Heart right ventricle (tissue), 16 donors: ENCODE measurements around the gene RGS7BP. TPM values are rescaled to one million over a fixed set of nuclear protein-coding genes. Genes with fewer than 3 reads are reported as not detected.
"Not testable (repeated sequence)": the region's sequence is repeated elsewhere in the genome, so short reads cannot be mapped to it uniquely, and the experiment has no call there.

Experiments
- ATAC-seq, 8 donors: fragments of 200-7000 bp; cut with Tn5 transposase; one replicate each; pipeline ENCODE4 v1.9.1; 2020; ENCODE audit warnings: mild to moderate bottlenecking in 8 of 8, moderate library complexity in 8 of 8, moderate number of reproducible peaks in 1 of 8
- DNase-seq, 2 donors: peaks; one replicate each; pipeline ENCODE4 v3.0.0-alpha.2; 2020
- H3K27ac ChIP-seq, 10 donors: fragments of 200-600 bp; sonication (generic) in 2 of 10; one replicate each; pipeline versions ENCODE4 v1.5.0 to v1.8.0; 2020 to 2022; ENCODE audit warnings: mild to moderate bottlenecking in 3 of 10
- H3K27me3 ChIP-seq, 7 donors: fragments of 200-600 bp; one replicate each; pipeline ENCODE4 v1.8.0; 2021 to 2022; ENCODE audit warnings: mild to moderate bottlenecking in 2 of 7
- H3K36me3 ChIP-seq, 9 donors: fragments of 200-600 bp; sonication (generic) in 1 of 9; one replicate each; pipeline versions ENCODE4 v1.5.0 to v1.8.0; 2020 to 2022; ENCODE audit warnings: mild to moderate bottlenecking in 2 of 9
- H3K4me1 ChIP-seq, 9 donors: fragments of 200-600 bp; sonication (generic) in 1 of 9; one replicate each; pipeline versions ENCODE4 v1.5.0 to v1.8.0; 2020 to 2022; ENCODE audit warnings: mild to moderate bottlenecking in 4 of 9
- H3K4me3 ChIP-seq, 10 donors: fragments of 200-600 bp; sonication (generic) in 2 of 10; one replicate each; pipeline versions ENCODE4 v1.5.0 to v1.8.0; 2020 to 2022; ENCODE audit warnings: mild to moderate bottlenecking in 7 of 10, moderate library complexity in 2 of 10
- H3K9me3 ChIP-seq, 11 donors: fragments of 200-600 bp in 10 of 11; sonication (generic) in 2 of 11; one replicate each; pipeline versions ENCODE4 v1.5.0 to v1.8.0; 2013 to 2022; ENCODE audit warnings: mild to moderate bottlenecking in 2 of 11, control low read depth in 1 of 11, moderate library complexity in 1 of 11
- WGBS, 2 donors: extraction: QIAGEN DNeasy Blood & Tissue Kit; methylation state at CpG; one replicate each; pipeline ENCODE4 v1.1.7; 2013; ENCODE audit warnings: inconsistent platforms in 1 of 2; 5-methylcytosine and 5-hydroxymethylcytosine counted together
- intact Hi-C, 10 donors: fragments of 100-400 bp; cut with DNase I; formaldehyde crosslinking; loops; one replicate each; pipeline versions ENCODE4 v1.11.1 to v1.14.2; 2022
- polyA plus RNA-seq, 2 donors: library from polyadenylated mRNA; stranded (reverse); fragments of 200-250 nt; gene quantifications; one replicate each; pipeline ENCODE4 v1.2.3, GENCODE V29; 2013
- total RNA-seq, 10 donors: library from RNA; stranded (reverse); fragmentation: NEBNext Ultra II Directional in 3 of 10; extraction: Animal tissue kit (Norgen Biotek cat#: 25700) in 3 of 10; gene quantifications; one replicate each; pipeline versions ENCODE4 v1.2.1 to v1.2.4, GENCODE V29; 2021 to 2023
- TF ChIP-seq, protein P1 (sequence below), 9 donors: fragments of 200-600 bp; sonication (generic) in 2 of 9; IDR thresholded peaks; one replicate each; pipeline versions ENCODE4 v1.5.0 to v1.8.0; 2021 to 2022; ENCODE audit warnings: antibody characterized with exemption in 9 of 9, mild to moderate bottlenecking in 5 of 9, moderate library complexity in 1 of 9
- donor health status: Arrhythmogenic right ventricular cardiomyopathy.
- donor health status: ischemic (EF 13 %, LVEDD 7.1; RV severe dilation, severe dysfunction).
- donor health status: healthy with polysubstance abuse.
- donor health status: DM: no; HTN: yes; CAD: no.
- donor health status: DM: no; HTN: no; CAD: no.
- donor health status: ischemic (EF 25% LVEDD 6.9; RV normal size, moderate dysfunction).
- donor health status: ischemic (EF 25% LVEDD 5.7; RV mildly dilated, moderate dysfunction).
- donor health status: healthy.
- donor health status: DM: yes; HTN: yes; CAD: no.
- donor health status: Ischemic cardiomyopathy.
- donor health status: ischemic (EF 35%, LVEDD 5.7; RV mildly dilated, moderate dysfunction).
- donor health status: nonischemic (EF 11% LVEDD 7.7; RV severe dilation, severe dysfunction).
- donor health status: DM: yes; HTN: yes; CAD: no.
- donor health status: PGD.
- donor health status: ischemic (EF 29% LVEDD 5.4; RV normal size, mild dysfunction).
- donor health status: nonischemic (EF 23%, LVEDD 6.1; RV moderate dilation, normal function).

The RGS7BP gene
- total and polyA plus RNA-seq, 12 donors, result 0.07 to 3.1 (median 1.5) TPM

GRCh38 chr5:64532657-64533056 is 26.8 kb downstream of the RGS7BP start:
- H3K27me3 ChIP-seq, result no peaks in the 10 kb centered on the region
- WGBS, 2 donors, result 94 to 98% methylated on average over 2 of the region's 2 CpGs
- intact Hi-C loops, result no loop called here
- H3K9me3 ChIP-seq, result no peaks in the 10 kb centered on the region
- TF ChIP-seq, protein P1, sequence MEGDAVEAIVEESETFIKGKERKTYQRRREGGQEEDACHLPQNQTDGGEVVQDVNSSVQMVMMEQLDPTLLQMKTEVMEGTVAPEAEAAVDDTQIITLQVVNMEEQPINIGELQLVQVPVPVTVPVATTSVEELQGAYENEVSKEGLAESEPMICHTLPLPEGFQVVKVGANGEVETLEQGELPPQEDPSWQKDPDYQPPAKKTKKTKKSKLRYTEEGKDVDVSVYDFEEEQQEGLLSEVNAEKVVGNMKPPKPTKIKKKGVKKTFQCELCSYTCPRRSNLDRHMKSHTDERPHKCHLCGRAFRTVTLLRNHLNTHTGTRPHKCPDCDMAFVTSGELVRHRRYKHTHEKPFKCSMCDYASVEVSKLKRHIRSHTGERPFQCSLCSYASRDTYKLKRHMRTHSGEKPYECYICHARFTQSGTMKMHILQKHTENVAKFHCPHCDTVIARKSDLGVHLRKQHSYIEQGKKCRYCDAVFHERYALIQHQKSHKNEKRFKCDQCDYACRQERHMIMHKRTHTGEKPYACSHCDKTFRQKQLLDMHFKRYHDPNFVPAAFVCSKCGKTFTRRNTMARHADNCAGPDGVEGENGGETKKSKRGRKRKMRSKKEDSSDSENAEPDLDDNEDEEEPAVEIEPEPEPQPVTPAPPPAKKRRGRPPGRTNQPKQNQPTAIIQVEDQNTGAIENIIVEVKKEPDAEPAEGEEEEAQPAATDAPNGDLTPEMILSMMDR (IDR thresholded peaks at IDR 0.05), result no peak
- H3K4me1 ChIP-seq, result peaks cover 0 to 32% (median 5%) of the 10 kb centered on the region in 9 donors
- DNase-seq (no peak), ATAC-seq (no peak)
- no peak overlapping the region for H3K4me3 ChIP-seq
- no peak overlapping the region for H3K27ac ChIP-seq
- no peaks in the 10 kb centered on the region for H3K36me3 ChIP-seq

DNA sequence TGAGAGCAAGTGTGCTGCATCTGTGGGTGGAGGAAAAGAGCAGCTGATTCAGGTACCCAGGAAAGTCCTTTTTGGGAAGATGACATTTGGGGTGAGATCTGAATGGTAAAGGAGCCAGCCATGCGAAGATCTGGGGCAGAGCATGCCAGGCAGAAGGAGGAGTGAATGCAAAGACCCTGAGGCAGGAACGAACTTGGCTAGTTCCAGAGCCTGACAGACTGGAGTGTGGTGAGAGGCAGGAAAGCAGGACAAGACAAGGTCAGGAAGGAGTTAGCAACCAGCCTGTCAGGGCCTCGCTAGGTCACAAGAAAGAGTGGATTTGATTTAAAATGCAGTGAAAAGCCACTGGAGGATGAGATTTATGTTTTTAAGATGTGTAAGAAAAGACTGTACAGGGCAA is 28.2 kb downstream of the RGS7BP start:
- no peak for DNase-seq
- Histone ChIP-seq H3K27ac (no peak overlapping the region), H3K36me3 (no peaks in the 10 kb centered on the region), H3K9me3 (no peaks in the 10 kb centered on the region), H3K4me1 (peaks cover 0 to 32% (median 5%) of the 10 kb centered on the region in 9 donors), H3K4me3 (no peak overlapping the region), H3K27me3 (no peaks in the 10 kb centered on the region)
- 79 to 92% methylated on average over 3 of the region's 3 CpGs for WGBS, 2 donors
- TF ChIP-seq, protein P1 (IDR thresholded peaks at IDR 0.05), result no peak
- no peak for ATAC-seq
- intact Hi-C loops, result no loop called here

DNA sequence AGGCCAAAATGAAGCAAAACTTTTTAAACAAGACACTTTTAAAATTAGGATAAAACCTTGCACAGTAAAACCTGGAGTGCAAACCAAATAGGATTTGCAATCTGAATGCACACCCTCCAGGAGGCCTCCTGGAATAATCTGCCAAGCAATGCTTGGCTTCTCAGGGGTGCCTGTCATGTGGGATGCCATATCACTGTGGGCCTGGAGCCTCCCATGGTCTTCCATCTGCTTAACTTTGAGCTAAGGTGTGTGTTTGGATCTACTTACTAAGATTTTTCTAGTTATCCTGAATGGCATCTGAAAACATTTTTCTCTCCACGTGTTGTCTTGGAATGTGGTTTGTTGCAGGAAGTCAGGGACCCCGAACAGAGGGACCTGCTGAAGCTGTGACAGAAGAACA is 52.1 kb downstream of the RGS7BP start:
- WGBS, 2 donors, result 68 to 72% methylated on average over 2 of the region's 2 CpGs
- ATAC-seq, result no peak
- no peak overlapping the region for H3K4me3 ChIP-seq
- H3K27ac ChIP-seq, result no peak overlapping the region
- peaks cover 0 to 4% (median 0%) of the 10 kb centered on the region in 9 donors for H3K4me1 ChIP-seq
- no peaks in the 10 kb centered on the region for H3K36me3 ChIP-seq
- no peaks in the 10 kb centered on the region for H3K27me3 ChIP-seq
- intact Hi-C loops, result no loop called here
- peaks cover 0 to 18% (median 0%) of the 10 kb centered on the region in 11 donors for H3K9me3 ChIP-seq
- TF ChIP-seq, protein P1 (IDR thresholded peaks at IDR 0.05), result no peak
- no peak for DNase-seq

GRCh38 chr5:64558641-64559040 is 52.8 kb downstream of the RGS7BP start:
- H3K27ac ChIP-seq, DNase-seq, H3K27me3 ChIP-seq, H3K4me3 ChIP-seq, H3K4me1 ChIP-seq, H3K36me3 ChIP-seq, intact Hi-C loops, ATAC-seq: not testable (repeated sequence)
- 78 to 88% methylated on average over 4 of the region's 4 CpGs for WGBS, 2 donors
- peaks cover 0 to 19% (median 0%) of the 10 kb centered on the region in 11 donors for H3K9me3 ChIP-seq

DNA sequence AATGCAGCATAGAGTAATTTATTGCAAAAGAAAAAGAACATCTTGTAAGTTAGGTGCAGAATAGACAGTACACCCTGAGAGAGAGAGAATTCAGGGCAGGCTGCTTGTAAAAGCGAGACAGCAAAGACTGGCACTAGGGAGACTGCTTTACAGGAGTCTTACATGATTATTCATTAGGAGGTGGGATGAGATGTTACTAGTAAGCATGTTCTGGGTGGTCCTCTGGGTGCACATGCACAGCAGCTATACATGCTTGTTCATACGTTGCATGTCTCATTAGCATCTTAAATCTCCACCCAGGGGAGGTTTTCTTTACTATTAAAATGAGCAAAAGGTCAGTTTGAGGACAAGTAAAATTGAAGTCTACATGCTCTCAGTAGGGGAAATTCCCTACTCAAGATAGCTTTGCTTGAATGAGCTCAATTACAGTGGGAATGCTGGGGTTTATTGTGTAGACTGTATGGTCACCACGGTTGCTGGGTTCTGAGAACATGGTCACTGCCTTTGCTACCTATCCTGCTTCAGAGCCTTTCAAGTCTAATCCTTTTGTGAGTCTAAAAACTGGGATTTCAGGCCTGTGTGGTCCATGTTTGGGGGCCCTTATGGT is 60.6 kb downstream of the RGS7BP start:
- TF ChIP-seq, protein P1 (IDR thresholded peaks at IDR 0.05), result no peak
- Histone ChIP-seq H3K27ac (no peak overlapping the region), H3K4me1 (peaks cover 0 to 8% (median 0%) of the 10 kb centered on the region in 9 donors)

More for the DNA sequence above, 60.6 kb downstream of the RGS7BP start:
- no peak for ATAC-seq
- whole genome bisulfite sequencing, 2 donors, result 67 to 72% methylated on average over 3 of the region's 3 CpGs
- Histone ChIP-seq H3K27me3 (no peaks in the 10 kb centered on the region), H3K36me3 (no peaks in the 10 kb centered on the region), H3K9me3 (peaks cover 0 to 4% (median 0%) of the 10 kb centered on the region in 11 donors), H3K4me3 (no peak overlapping the region)
- no peak for DNase-seq
- intact Hi-C loops, result no loop called here
